Activated CD8-positive, alpha-beta memory T cell treated with anti-CD3 and anti-CD28 coated beads, Interleukin-2, amount 50 U/mL, for 24 hours (primary cell): ENCODE results near the gene INTS4.
"Not testable (repeated sequence)": the region's sequence is repeated elsewhere in the genome, so short reads cannot be mapped to it uniquely, and the experiment has no call there.

Experiments used
- DNase-seq: peaks from one replicate; pipeline ENCODE4 v3.0.0-alpha.2; 2020; ENCODE audit errors: extremely low read depth

The INTS4 gene

DNA sequence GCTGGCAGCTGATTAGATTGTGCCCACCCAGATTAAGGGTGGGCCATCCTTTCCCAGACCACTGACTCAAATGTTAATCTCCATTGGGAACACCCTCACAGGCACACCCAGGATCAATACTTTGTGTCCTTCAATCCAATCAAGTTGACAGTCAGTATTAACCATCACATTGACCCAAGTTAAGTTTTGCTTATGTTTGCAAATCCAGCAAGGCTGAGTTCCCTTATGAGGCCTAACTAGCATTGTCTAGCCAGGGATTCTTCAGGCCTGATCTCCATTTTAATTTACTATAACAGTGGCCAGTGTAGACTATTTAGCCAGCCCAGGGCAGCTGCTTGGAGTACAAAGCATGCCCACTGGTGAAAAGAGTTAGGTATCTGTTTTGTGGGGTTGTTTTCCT, 30.9 kb upstream of the INTS4 start:
- no peak for DNase-seq

DNA sequence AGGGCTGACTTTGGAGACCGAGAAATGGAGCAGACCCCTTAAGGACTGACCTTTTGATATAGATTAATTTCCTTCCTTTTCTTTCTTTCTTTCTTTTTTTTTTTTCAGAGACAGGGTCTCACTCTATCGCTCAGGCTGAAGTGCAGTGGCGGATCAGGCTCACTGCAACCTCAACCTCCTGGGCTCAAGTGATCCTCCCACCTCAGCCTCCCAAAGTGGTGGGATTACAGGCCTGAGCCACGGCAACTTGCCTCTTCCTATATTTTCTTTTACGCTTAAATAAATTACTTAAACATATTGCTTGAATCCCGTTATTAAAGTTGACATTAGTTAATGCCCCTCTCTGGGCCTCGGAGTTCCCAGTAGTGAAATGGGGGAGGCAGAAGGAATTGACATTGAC, 29.0 kb upstream of the INTS4 start:
- no peak for DNase-seq

DNA sequence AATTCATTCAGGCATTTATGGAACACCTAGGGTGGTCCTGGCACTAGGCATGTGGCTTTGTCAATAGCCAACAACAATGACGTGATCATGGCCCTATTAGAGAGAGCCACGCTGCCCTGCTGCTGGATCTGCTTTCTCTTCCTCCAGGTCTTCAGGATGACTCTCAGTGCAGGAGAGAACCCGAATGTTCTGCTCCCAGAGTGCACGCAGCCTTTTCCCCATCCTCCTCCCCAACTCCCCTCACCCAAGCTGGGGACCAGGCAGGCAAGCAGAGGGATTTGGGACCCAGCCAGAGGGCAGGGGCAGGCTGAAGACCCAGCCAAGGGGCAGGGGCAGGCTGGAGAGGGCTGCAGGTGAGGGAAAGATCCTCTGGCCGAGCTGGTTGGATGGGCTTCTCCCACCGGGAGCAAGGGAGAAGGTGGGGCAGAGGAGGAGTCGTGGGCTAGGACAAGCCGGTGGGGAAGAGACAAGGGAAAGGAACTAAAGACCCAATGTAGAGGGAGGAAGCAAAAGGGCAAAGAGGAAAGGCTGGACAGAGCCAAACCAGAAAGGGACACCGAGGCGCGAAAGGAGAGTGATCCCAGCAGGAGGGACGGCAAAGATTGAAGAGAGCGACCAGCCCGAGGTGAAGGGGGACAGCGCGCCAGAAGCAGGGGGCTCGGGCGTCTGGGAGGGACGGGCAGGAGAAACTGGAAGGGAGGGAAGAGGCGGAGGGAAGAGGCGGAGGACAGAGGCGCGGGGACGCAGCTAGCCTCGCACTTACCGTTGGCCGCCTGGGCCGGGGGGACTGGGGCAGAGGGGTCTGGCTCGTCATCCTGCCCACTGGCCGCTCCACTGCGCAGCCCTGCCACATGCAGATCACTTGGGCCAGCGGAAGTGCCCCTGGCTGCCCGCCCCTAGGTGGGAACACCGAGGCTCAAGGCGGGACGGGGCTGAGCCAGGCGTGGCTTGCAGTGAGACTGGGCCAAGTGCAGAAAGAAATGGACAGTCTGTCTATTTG, 28.2 kb upstream of the INTS4 start, which contains the start of gene KCTD14:
KCTD14 (minus strand) TSS at position 880 of the 1,000 bp plus-strand sequence; CDS start at position 853, 27 bp downstream.
- DNase-seq, result no peak

DNA sequence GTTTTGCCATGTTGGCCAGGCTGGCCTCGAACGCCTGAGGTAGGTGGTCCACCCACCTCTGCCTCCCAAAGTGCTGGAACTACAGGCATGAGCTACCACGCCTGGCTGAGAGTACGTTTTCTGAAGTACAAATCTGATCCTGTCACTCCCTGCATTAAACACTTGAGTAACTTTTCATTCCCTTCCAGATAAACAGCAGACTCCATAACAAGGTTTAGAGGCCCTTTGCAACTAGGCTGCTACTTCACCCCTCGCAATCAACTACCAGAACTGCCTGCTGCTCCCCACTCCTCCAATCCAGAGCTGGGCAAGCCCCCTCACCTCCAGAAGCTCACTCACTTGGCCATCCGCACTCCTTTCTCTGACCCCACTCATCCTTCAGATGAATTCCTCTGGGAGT, 27.1 kb upstream of the INTS4 start:
- no peak for DNase-seq

DNA sequence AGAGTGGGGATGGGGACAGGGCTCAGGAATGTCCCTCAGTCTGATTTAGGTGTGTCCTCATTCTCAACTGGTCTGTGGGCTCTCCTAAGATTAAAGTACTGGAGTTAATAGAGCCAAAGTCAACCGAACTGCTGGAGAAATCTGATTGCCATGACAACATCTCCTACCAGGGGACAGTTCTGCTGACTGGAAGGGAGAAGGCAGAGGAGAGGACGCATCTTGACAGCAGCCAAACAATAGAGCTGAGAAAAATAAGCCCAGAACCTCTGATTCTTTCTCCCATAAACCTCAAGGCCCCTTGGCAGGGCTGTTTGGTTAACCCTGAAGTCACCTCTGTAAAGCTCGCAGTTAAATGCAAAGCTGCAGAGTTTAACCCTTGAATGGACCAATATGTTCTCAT, 25.8 kb upstream of the INTS4 start:
- no peak for DNase-seq

DNA sequence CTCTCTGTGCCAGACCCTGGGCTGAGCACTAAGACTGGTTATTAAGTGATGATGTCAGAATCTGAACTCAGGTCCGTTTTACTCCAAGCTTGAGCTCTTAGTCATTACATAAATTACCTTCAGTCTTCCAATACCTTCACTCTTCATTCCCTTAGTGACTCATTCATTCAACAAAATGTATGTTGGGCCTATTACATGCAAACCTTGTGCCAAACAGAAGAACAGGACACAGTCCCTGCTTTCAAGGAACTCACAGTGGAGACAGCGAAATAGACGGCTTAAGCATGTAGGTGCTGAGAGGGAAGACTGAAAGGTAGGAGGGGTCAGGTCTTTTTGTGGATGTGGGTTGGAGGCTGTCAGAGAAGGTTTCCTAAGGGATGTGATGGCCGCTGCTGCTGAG, 25.3 kb upstream of the INTS4 start:
- DNase-seq, result no peak

DNA sequence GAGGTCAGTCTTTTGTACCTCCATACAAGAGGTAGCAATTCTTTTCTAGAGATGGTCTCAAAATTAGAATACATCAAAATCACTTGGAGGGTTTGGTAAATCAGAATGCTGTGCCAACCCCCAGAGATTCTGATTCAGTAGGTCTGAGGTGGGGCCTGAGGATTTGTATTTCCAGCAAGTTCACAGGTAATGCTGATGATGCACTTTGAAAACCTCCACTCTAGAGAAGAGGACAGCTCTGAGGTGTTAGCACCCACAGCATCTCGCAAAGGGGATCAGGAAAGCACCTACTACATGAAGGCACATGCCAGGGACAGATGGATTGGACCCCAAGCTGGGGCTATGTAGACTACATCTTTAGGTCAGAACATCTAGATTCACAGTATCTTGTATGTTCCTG, 21.4 kb upstream of the INTS4 start:
- no peak for DNase-seq

DNA sequence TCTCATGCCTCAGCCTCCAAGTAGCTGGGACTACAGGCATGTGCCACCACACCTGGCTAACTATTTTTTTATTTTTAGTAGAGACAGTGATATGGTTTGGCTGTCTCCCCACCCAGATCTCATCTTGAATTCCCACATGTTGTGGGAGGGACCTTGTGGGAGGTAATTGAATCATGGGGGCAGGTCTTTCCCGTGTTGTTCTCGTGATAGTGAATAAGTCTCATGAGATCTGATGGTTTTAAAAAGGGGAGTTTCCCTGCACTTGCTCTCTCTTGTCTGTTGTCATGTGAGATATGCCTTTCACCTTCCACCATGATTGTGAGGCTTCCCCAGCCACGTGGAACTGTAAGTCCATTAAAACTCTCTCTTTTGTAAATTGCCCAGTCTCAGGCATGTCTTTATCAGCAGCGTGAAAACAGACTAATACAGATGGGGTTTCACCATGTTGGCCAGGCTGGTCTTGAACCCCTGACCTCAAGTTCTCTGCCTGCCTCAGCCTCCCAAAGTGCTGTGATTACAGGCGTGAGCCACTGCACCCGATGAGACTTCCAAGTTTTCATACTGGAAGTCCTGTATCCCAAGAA, 20.6 kb upstream of the INTS4 start:
- not testable (repeated sequence) for DNase-seq

DNA sequence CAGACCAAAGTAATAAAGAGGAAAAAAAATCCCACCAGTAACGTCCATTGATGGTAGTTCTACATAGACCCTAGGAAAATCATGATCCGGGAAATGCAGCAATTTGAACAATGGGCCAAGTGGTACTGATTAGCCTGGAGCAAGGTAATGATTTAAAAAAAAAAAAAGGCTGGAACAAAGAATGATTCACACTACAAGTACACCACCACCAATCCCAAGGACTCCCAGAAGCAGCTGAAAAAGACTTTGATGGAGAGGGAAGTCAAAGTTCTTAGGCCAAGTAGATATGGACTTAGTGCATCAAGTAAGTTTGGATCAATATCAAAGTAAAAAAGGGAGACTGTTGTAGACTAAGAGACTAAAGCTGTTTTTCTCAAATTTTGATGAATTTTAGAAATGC, 16.8 kb upstream of the INTS4 start:
- DNase-seq, result no peak

DNA sequence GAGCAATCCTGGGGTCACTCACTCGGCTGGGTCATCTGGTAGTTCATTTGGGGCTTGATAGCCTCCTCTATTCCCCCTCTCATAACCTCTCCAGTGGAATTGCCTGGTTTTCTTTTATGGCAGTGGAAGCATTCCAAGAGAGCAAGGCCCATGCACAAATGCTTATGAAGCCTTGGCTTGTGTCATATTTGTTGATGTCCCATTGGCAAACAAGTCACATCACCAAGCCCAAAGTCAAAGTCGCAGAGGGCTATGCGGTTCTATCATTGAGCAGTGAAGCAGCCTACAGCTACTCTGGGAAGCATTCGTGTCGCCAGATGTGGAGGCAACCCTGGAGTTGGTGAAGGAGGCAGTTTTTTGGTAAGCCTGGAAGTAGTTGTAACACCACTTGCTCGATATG, 16.3 kb upstream of the INTS4 start:
- DNase-seq, result no peak

DNA sequence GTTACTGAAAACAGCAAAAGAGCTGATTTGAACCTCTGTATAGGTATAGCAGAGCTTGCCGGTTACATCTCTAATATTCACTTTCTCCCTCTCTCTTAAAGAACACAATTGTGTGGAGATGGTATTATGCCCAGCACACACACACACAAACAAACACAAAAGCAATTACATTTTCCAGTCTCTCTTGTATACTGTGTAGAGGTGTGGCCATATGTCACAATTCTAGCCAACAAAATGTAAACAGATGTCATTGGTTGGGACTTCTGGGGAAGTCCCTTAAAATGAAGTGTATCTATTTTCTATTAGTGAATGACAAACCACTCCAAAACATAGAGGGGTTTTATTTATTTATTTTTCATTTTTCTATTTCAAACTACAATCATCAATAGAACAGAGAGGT, 15.8 kb upstream of the INTS4 start:
- no peak for DNase-seq

DNA sequence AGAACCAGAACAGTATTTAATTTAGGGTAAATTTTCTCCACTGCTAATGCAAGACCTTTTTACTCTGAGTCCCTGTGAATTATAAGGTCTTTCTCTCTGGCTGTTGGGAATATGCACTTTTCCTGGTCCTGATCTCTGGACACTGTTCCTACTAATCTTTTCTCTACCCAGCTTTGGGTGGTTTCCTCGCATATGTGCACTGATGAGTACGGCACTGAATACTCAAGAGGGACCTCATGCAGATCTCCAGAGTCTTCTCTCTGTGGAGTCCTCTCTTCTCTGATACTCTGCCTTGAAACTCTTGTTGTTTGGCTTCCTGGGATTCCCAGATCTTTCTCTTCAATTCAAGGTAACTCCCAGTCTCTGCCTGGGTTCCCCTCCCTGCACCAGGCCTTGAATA, 14.6 kb upstream of the INTS4 start:
- no peak for DNase-seq

DNA sequence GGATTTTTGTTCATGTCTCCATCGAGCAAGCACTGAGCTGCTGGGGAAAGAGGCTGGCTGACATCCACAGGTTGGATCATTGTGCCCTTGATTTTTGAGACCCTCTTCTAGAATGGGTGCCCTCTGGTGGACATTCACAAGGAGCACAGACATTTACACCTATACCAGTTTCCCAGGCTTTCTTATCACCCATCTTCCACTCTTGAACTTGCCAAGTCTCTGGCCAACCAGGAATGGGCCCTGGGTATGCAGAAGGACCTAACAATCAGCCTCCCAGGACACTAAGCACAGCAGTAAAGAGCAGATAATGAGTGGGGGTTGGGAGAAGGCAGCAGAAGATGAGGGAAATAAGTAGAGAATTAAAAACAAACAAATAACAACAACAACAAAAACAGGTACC, 5.7 kb upstream of the INTS4 start:
- no peak for DNase-seq

DNA sequence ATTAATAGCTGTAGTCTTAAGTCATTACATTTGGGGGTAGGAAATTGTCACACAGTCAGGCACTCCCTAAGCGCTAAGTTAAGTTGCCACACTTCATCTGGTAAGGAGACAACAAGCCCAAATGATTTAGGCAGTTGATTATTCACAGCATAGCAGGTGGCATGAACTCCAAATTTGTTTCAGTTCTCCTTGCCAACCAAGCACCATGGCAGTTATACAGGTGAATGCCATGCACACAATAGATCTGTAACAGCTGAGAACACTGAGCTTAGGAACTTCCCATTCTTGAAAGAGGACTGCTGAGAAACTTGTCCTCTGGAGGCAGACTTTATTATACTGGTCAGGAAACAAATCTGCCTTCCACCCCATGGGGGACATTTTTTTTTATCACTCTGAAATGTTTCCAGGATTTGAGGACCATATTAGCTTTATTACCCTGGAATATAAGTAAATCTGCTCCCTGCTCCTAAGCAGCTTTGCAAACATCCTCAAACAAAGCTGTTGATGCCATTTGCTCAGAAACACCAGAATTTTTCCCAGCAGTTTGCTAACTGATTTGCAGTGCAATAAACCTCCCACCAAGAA, 5.1 kb upstream of the INTS4 start:
- no peak for DNase-seq

DNA sequence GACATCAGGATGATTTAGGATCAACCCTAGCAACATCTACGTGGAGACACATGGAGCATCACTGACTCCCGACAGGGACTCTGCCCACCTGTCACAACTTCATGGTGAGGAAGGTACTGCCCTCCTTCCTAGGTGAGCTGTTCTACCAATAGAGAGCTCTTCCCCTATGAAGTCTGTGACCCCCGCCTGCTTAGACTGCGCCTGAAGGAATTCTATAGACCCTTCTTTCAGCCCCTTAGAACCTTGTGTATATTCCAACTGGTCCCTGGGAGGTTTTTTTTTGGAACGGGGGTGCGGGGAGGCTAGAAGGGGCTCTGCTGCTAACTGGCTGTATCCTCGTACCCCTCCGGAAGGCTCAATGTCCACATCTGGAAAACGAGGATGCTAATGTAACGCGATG, 566 bp downstream of the INTS4 start:
- no peak for DNase-seq

DNA sequence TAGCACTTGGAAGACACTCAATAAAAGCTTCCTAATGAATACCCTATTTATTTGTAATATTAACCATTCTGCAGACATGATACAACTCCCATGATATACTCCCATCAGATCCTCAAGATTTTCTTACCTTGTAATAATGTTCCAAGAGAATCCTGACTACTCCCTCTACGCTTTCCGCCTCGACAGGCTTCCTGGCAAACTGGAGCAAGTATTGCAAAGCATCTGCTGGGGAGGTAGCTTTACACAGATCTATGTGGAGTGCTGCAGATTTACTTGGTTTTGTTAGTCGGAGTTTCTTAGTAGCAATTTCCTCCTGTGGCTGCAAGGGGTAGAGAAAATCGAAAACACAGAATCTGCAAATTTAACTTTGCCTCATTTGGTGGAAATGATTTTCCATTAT, 3.5 kb downstream of the INTS4 start:
- no peak for DNase-seq

DNA sequence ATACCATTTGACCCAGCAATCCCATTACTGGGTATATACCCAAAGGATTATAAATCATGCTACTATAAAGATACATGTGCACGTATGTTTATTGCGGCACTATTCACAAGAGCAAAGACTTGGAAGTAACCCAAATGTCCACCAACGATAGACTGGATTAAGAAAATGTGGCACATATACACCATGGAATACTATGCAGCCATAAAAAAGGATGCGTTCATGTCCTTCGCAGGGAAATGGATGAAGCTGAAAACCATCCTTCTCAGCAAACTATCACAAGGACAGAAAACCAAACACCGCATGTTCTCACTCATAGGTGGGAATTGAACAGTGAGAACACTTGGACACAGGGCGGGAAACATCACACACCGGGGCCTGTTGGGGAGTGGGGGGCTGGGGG, 8.0 kb downstream of the INTS4 start:
- DNase-seq, result not testable (repeated sequence)

DNA sequence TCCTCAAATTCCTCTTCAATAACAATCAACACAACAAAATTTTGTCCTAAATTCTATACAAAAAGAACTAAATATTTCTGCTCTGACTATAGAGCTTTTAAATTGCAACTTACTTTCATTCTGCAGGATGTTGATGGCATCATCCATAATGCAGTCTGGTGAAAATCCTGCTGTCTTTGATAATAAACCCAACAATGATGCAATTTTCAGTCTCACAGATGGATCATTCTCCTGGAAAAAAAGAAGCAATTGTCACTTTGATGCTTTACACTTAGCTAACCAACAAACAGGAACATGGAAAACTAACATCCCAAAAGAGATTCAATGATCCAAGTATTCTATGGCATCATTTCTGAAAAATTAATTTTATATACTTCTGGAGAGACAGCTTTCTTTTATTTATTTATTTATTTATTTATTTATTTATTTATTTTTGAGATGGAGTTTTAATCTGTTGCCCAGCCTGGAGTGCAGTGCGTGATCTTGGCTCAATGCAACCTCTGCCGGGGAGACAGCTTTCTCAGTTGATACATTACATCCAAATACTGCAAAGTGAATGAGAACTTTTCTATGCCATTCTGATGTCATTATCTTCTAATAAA, 13.0 kb downstream of the INTS4 start:
- DNase-seq, result no peak

DNA sequence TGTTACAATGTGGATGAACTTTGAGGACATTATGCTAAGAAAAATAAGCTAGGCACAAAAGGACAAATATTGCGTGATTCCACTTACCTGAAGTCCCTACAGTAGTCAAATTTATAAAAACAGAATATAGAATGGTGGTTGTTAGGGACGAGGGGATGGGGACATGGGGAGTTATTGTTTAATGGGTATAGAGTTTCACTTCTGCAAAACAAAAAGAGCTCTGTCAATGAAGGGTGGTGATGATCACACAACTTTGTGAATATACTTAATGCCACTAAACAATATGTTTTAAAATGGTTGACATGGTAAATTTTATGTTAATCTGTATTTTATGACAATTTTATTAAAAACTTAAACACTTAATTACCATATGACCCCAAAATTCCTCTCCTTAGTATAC, 26.1 kb downstream of the INTS4 start:
- no peak for DNase-seq

DNA sequence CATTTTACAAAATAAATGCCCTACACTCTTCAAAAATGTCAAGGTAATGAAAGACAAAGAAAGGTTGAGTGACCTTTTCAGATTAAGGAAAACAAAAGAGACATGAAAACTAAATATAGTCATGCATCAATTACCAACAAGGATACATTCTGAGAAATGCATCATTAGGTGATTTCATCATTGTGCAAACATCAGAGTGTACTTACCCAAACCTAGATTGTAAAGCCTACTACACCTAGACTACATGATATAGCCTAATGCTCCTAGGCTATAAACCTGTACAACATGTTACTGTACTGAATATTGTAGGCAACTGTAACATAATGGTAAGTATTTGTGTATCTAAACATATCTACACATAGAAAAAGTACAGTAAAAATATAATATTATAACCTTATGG, 26.7 kb downstream of the INTS4 start:
- no peak for DNase-seq

DNA sequence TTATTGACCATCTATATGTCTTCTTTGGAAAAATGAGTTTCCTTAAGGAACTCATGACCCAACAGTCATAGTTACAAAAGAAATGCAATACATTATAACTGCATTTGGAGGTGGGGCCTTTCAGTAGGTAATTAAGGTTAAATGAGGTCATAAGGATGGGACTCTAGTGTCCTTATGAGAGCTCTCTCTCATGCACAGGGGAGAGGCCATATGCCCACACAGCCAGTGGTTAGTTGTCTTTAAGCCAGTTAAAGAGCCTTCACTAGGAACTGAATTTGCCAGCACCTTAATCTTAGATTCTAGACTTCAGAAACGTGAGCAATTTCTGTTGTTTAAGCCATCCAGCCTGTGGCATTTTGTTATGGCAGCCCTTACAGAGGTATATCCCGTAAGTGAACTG, 27.3 kb downstream of the INTS4 start:
- DNase-seq, result no peak

DNA sequence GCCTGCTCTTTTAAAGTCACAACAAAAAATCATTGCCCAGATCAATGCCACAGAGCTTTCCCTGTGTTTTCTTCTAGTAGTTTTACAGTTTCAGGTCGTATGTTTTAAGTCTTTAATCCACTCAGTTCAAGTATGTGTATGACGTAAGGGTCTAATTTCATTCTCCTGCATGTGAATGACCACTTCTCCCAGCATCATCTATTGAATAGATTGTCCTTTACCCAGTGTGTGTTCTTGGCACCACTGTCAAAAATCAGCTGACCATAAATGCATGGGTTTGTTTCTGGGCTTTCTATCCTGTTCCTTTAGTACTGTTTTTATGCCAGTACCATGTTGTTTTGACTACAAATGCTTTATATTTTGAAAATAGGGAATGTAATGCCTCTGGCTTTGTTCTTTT, 28.1 kb downstream of the INTS4 start:
- no peak for DNase-seq

DNA sequence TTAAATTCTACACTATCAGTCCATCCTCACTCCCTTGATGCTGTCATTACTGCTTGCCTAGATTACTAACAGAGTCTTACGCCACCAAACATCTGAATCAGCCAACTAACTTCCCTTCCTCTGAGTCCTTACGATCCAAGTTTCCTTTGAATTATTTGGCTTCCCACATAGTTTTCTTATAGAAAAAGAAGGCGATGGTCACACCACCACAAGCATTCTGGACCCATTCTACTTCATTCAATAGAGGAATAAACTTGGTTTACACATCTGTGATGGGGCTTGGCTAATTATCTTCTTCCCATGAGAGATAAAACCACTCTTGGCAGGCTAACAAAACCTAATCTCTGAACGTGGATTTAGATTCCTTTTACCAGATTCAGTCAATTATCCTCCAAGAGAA, 35.0 kb downstream of the INTS4 start:
- DNase-seq, result no peak
